Measurements from ENCODE around the gene PTPRD.

PTPRD gene

GRCh38 chr9:8883321-8883720 is 1729.5 kb downstream of the PTPRD start:
- Histone ChIP-seq H3K4me3 (ENCODE audit: low read depth, low read length) (no peak overlapping the region), H3K27ac (ENCODE audit: extremely low read depth, low read depth, low read length) (no peak overlapping the region), H3K4me1 (ENCODE audit: control insufficient read depth, insufficient read depth, low read length) (peaks cover 8% of the 10 kb centered on the region; the same call in 1 of the 2 replicates), H3K36me3 (ENCODE audit: control insufficient read depth in 2 of 2, insufficient read depth in 1 of 2, low read length in 2 of 2) (no peaks in the 10 kb centered on the region), H3K9me3 (ENCODE audit: control insufficient read depth, insufficient read depth, low read depth, low read length) (no peaks in the 10 kb centered on the region)
- ChIA-PET POLR2A (no interaction called here), CTCF (interaction anchor here (3.3 kb wide), 1 partner anchor 12 kb away, joined by 17 read pairs; no protein-coding TSS in a partner anchor)
- TF ChIP-seq ZNF843 (tag by site-specific recombination; IDR thresholded peaks at IDR 0.05) (0 out of 2 replicates have a peak, but pooled peaks have one; percentile 26), ZNF214 (tag by site-specific recombination; IDR thresholded peaks at IDR 0.05; ENCODE audit: borderline replicate concordance) (no peak), PRDM6 (tag by site-specific recombination; IDR thresholded peaks at IDR 0.05) (0 out of 2 replicates have a peak, but pooled peaks have one; percentile 22)

GRCh38 chr9:8880060-8880459 is 1732.7 kb downstream of the PTPRD start:
- Histone ChIP-seq H3K27ac (ENCODE audit: extremely low read depth, low read depth, low read length) (no peak overlapping the region; the same call in 1 of the 2 replicates), H3K4me3 (ENCODE audit: low read depth, low read length) (no peak overlapping the region), H3K9me3 (ENCODE audit: control insufficient read depth, insufficient read depth, low read depth, low read length) (no peaks in the 10 kb centered on the region), H3K4me1 (ENCODE audit: control insufficient read depth, insufficient read depth, low read length) (peaks cover 4% of the 10 kb centered on the region; the same call in 1 of the 2 replicates), H3K36me3 (ENCODE audit: control insufficient read depth in 2 of 2, insufficient read depth in 1 of 2, low read length in 2 of 2) (no peaks in the 10 kb centered on the region)
- CTCF ChIA-PET: interaction anchor here (3.3 kb wide), 1 partner anchor 16 kb away, joined by 16 read pairs; no protein-coding TSS in a partner anchor
- POLR2A ChIA-PET: interaction anchor here (0.6 kb wide), 1 partner anchor 132 kb away, joined by 3 read pairs; no protein-coding TSS in a partner anchor
- TF ChIP-seq ZSCAN4 (tag by site-specific recombination; IDR thresholded peaks at IDR 0.05) (no peak), TCF7L2 (IDR thresholded peaks at IDR 0.05; ENCODE audit: borderline replicate concordance, low read depth, low read length) (no peak), ZBTB49 (tag by site-specific recombination; IDR thresholded peaks at IDR 0.05; ENCODE audit: low read depth) (no peak), ZNF513 (tag by site-specific recombination; IDR thresholded peaks at IDR 0.05) (no peak; the same call in 1 of the 2 replicates), ZNF555 (tag by site-specific recombination; conservative IDR thresholded peaks at IDR 0.05) (no peak), ZNF658 (tag by site-specific recombination; IDR thresholded peaks at IDR 0.05) (no peak), PRDM4 (tag by site-specific recombination; IDR thresholded peaks at IDR 0.05) (0 out of 2 replicates have a peak, but pooled peaks have one; percentile 34), FEZF1 (tag by site-specific recombination; IDR thresholded peaks at IDR 0.05) (peak; percentile 82), ZNF791 (tag by site-specific recombination; IDR thresholded peaks at IDR 0.05) (no peak), ZNF785 (tag by site-specific recombination; IDR thresholded peaks at IDR 0.05) (no peak), ZNF266 (tag by site-specific recombination; IDR thresholded peaks at IDR 0.05; ENCODE audit: low read depth) (no peak), ZNF677 (tag by site-specific recombination; IDR thresholded peaks at IDR 0.05) (no peak), ZNF843 (tag by site-specific recombination; IDR thresholded peaks at IDR 0.05) (peak; percentile 90), ZBTB1 (tag by site-specific recombination; IDR thresholded peaks at IDR 0.05) (no peak), SCRT1 (tag by site-specific recombination; IDR thresholded peaks at IDR 0.05; ENCODE audit: borderline replicate concordance) (0 out of 2 replicates have a peak, but pooled peaks have one; percentile 44), ZSCAN16 (tag by site-specific recombination; IDR thresholded peaks at IDR 0.05) (no peak), ZBTB8A (tag by site-specific recombination; IDR thresholded peaks at IDR 0.05) (no peak), IKZF3 (tag by site-specific recombination; IDR thresholded peaks at IDR 0.05) (peak; percentile 13; the same call in 1 of the 2 replicates), ZBTB26 (tag by site-specific recombination; optimal IDR thresholded peaks at IDR 0.05) (no peak), ZNF544 (tag by site-specific recombination; IDR thresholded peaks at IDR 0.05) (no peak)
